Ovary (tissue), 9 donors: ENCODE measurements around the gene INS. TPM values are rescaled to one million over a fixed set of nuclear protein-coding genes. Genes with fewer than 3 reads are reported as not detected.

ENCODE experiments used
- DNase-seq, 5 donors: peaks; one replicate each; pipeline ENCODE4 v3.0.0-alpha.2; 2019 to 2020
- H3K27ac ChIP-seq, 2 donors: fragments of 200-600 bp; one replicate each; pipeline versions ENCODE4 v1.5.1 to v1.8.0; 2019 to 2022
- H3K27me3 ChIP-seq: fragments of 200-600 bp; one replicate; pipeline ENCODE4 v1.8.0; 2022
- H3K36me3 ChIP-seq: fragments of 200-600 bp; sonication (generic); one replicate; pipeline ENCODE4 v1.5.1; 2019
- H3K4me1 ChIP-seq: one replicate; pipeline ENCODE4 v1.8.1; 2013; ENCODE audit warnings: mild to moderate bottlenecking, moderate library complexity; ENCODE audit not compliant: insufficient read depth
- H3K4me3 ChIP-seq: fragments of 200-600 bp; sonication (generic); one replicate; pipeline ENCODE4 v1.5.1; 2017
- H3K9me3 ChIP-seq, 2 donors: fragments of 200-600 bp in 1 of 2; sonication (generic) in 1 of 2; one replicate each; pipeline versions ENCODE4 v1.5.1 to v1.8.1; 2013 to 2019; ENCODE audit warnings: mild to moderate bottlenecking in 1 of 2, moderate library complexity in 1 of 2
- EP300 ChIP-seq: sonication (generic); formaldehyde crosslinking; IDR thresholded peaks from one replicate; pipeline ENCODE4 v1.6.1; 2017; ENCODE audit warnings: antibody characterized with exemption
- POLR2A ChIP-seq: fragments of 450-650 bp; IDR thresholded peaks from one replicate; pipeline ENCODE4 v1.6.1; 2017; ENCODE audit warnings: antibody characterized with exemption, mild to moderate bottlenecking, moderate library complexity
- WGBS, 3 donors: extraction: QIAGEN DNeasy Blood & Tissue Kit in 1 of 3; methylation state at CpG; one replicate each; pipeline versions ENCODE4 v1.1.5 to v1.1.7; 2013 to 2017; 5-methylcytosine and 5-hydroxymethylcytosine counted together
- intact Hi-C, 4 donors: fragments of 100-400 bp; cut with DNase I; formaldehyde crosslinking; loops; one replicate each; pipeline versions ENCODE4 v1.11.0 to v1.15.1; 2022 to 2023
- microRNA counts: library from miRNA; unstranded; fragments of <30 nt; microRNA quantifications from one replicate; lab custom pipeline; 2016
- microRNA-seq, 3 donors: library from miRNA; unstranded; fragments of <30 nt; microRNA quantifications; one replicate each; pipeline versions ENCODE4 to v1.2.0, GENCODE V29; 2019 to 2020
- polyA plus RNA-seq, 2 donors: library from polyadenylated mRNA; stranded (reverse); fragments of 200-250 nt in 1 of 2; fragments of 350-450 nt in 1 of 2; fragmentation: Illumina TruSeq in 1 of 2; extraction: RNeasy Lipid Tissue Mini Kit (QIAGEN cat#74804) in 1 of 2; gene quantifications; one replicate each; pipeline ENCODE4 v1.2.3, GENCODE V29; 2013 to 2014
- small RNA-seq: library from RNA; depleted of rRNA; stranded (forward); fragments of <200 nt; gene quantifications from one replicate; pipeline ENCODE3, GENCODE V24; 2016
- total RNA-seq, 7 donors: library from RNA; depleted of rRNA in 2 of 7; stranded (reverse); fragments of >200 nt in 2 of 7; fragmentation: NEBNext Ultra II Directional in 3 of 7; extraction: Animal tissue kit (Norgen Biotek cat#: 25700) in 3 of 7; gene quantifications; one replicate each; pipeline versions ENCODE4 v1.1.0 to v1.2.4, GENCODE V29; 2016 to 2023
- TF ChIP-seq, protein P1 (sequence below), 3 donors: fragments of 450-650 bp in 2 of 3; fragments of 200-600 bp in 1 of 3; IDR thresholded peaks; one replicate each; pipeline versions ENCODE4 v1.5.1 to v1.8.0; 2016 to 2022; ENCODE audit warnings: antibody characterized with exemption in 3 of 3, mild to moderate bottlenecking in 1 of 3
- donor health status: DM: no; HTN: no; CAD: no; lungs with moderate emphysema.
- donor health status: DM: no; HTN: no; CAD: no.
- donor health status: Bipolar disorder and iron deficiency.
- donor health status: DM: yes; HTN: yes; CAD: no.
- donor health status: DM: no; HTN: no; CAD: no.
- donor health status: DM: yes; HTN: yes; CAD: no.

INS gene
- total and polyA plus RNA-seq, 9 donors, result 0.89 to 1.4 TPM; not detected in 7

DNA sequence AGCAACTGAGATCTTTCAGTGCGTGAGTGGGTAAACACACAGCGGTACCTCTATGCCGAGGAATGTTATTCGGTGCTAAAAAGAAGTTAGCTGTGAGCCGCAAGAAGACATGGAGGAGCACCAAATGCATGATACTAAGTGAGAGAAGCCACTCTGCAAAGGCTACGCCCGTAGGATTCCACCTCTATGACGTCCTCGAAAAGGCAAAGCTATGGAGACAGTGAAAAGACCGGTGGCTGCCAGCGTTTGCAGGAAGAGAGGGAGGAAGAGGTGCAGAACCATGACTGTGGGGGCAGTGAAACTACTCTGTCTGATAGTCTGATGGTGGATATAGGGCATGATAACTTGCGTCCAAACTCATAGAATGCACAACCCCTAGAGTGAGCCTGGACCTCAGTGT lies 50.5 kb downstream of the INS start:
- TF ChIP-seq, protein P1, sequence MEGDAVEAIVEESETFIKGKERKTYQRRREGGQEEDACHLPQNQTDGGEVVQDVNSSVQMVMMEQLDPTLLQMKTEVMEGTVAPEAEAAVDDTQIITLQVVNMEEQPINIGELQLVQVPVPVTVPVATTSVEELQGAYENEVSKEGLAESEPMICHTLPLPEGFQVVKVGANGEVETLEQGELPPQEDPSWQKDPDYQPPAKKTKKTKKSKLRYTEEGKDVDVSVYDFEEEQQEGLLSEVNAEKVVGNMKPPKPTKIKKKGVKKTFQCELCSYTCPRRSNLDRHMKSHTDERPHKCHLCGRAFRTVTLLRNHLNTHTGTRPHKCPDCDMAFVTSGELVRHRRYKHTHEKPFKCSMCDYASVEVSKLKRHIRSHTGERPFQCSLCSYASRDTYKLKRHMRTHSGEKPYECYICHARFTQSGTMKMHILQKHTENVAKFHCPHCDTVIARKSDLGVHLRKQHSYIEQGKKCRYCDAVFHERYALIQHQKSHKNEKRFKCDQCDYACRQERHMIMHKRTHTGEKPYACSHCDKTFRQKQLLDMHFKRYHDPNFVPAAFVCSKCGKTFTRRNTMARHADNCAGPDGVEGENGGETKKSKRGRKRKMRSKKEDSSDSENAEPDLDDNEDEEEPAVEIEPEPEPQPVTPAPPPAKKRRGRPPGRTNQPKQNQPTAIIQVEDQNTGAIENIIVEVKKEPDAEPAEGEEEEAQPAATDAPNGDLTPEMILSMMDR (IDR thresholded peaks at IDR 0.05), result no peak
- TF ChIP-seq EP300 (no peak), POLR2A (no peak)
- Histone ChIP-seq H3K27me3 (no peaks in the 10 kb centered on the region), H3K36me3 (no peaks in the 10 kb centered on the region), H3K27ac (no peak overlapping the region), H3K4me3 (no peak overlapping the region), H3K9me3 (no peaks in the 10 kb centered on the region), H3K4me1 (peaks cover 13% of the 10 kb centered on the region)
- intact Hi-C loops, result no loop called here
- DNase-seq, result no peak
- 90 to 93% (median 92%) methylated on average over 12 of the region's 12 CpGs for WGBS, 3 donors

MicroRNAs encoded within 50 kb of the gene (microRNA counts, 767-probe panel; counts per million panel counts)
- microRNA hsa-miR-483-3p (lab: Ali Mortazavi, UCI), result 2,572 counts per million, percentile 84 among the panel's probes with 10 or more counts
- microRNA hsa-miR-483-5p (lab: Ali Mortazavi, UCI), result 530 counts per million, percentile 78 among the panel's probes with 10 or more counts

Small RNAs within 50 kb of the gene (microRNA-seq; reads per million reads assigned to microRNA genes)
- 0 to 0.18 (median 0) reads per million in 3 donors for gene MIR4686
- 43.0 to 163 (median 54.3) reads per million in 3 donors for gene MIR483

Small RNAs within 50 kb of the gene (small RNA-seq; reads per million reads assigned to genes)
- gene MIR4686 (not detected), gene MIR483 (not detected)

Other genes starting within 250 kb of the INS start
- 1 to 10 TPM in 4 of 7 donors, not detected in 3; 1.4 to 5.7 (median 2.0) TPM for gene TNNT3, start 241.5 kb downstream of the INS start, total RNA-seq
- gene TNNT3, start 241.5 kb downstream of the INS start, polyA plus RNA-seq, result 1 to 10 TPM in 1 of 2 donors, under 1 TPM in 1; 0.22 to 9.0 TPM
- 100 to 1,000 TPM in 2 of 7 donors, 10 to 100 TPM in 5; 33.2 to 145 (median 86.7) TPM for gene MRPL23, start 213.9 kb downstream of the INS start, total RNA-seq
- gene MRPL23, start 213.9 kb downstream of the INS start, polyA plus RNA-seq, result 100 to 1,000 TPM in 1 of 2 donors, 10 to 100 TPM in 1; 21.7 to 106 TPM
- 1,000 to 10,000 TPM in 3 of 7 donors, 100 to 1,000 TPM in 4; 113 to 2,888 (median 765) TPM for gene H19, start 163.4 kb downstream of the INS start, total RNA-seq
- 100 to 1,000 TPM; 315 to 601 TPM for gene H19, start 163.4 kb downstream of the INS start, polyA plus RNA-seq
- gene IGF2, start 21.8 kb downstream of the INS start, total RNA-seq, result 100 to 1,000 TPM in 5 of 7 donors, 10 to 100 TPM in 2; 21.7 to 412 (median 172) TPM
- 10 to 100 TPM; 44.2 to 58.6 TPM for gene IGF2, start 21.8 kb downstream of the INS start, polyA plus RNA-seq
- 1 to 10 TPM in 3 of 7 donors, under 1 TPM in 3, not detected in 1; 0.12 to 4.1 (median 0.99) TPM for gene TH, start 10.6 kb upstream of the INS start, total RNA-seq
- gene TH, start 10.6 kb upstream of the INS start, polyA plus RNA-seq, result under 1 TPM in 1 of 2 donors, not detected in 1; 0.54 TPM
- gene ASCL2, start 109.4 kb upstream of the INS start, total RNA-seq, result 1 to 10 TPM in 1 of 7 donors, under 1 TPM in 6; 0.18 to 1.3 (median 0.25) TPM
- gene ASCL2, start 109.4 kb upstream of the INS start, polyA plus RNA-seq, result under 1 TPM; 0.10 to 0.12 TPM
- gene C11orf21, start 140.7 kb upstream of the INS start, total RNA-seq, result under 1 TPM in 5 of 7 donors, not detected in 2; 0.12 to 0.75 (median 0.31) TPM
- gene C11orf21, start 140.7 kb upstream of the INS start, polyA plus RNA-seq, result under 1 TPM; 0.35 to 0.65 TPM
- gene TSPAN32, start 140.8 kb upstream of the INS start, total RNA-seq, result 1 to 10 TPM in 3 of 7 donors, under 1 TPM in 3, not detected in 1; 0.63 to 3.9 (median 1.3) TPM
- 1 to 10 TPM in 1 of 2 donors, not detected in 1; 1.3 TPM for gene TSPAN32, start 140.8 kb upstream of the INS start, polyA plus RNA-seq
- gene CD81, start 216.1 kb upstream of the INS start, total RNA-seq, result 100 to 1,000 TPM; 206 to 723 (median 541) TPM
- 100 to 1,000 TPM; 365 to 661 TPM for gene CD81, start 216.1 kb upstream of the INS start, polyA plus RNA-seq
- gene TSSC4, start 239.5 kb upstream of the INS start, total RNA-seq, result 10 to 100 TPM; 37.1 to 73.4 (median 49.4) TPM
- 10 to 100 TPM in 1 of 2 donors, 1 to 10 TPM in 1; 1.3 to 41.7 TPM for gene TSSC4, start 239.5 kb upstream of the INS start, polyA plus RNA-seq